Endothelial cell of umbilical vein (primary cell): ENCODE data around the gene GPR183. TPM values are rescaled to one million over a fixed set of nuclear protein-coding genes. Genes with fewer than 3 reads are reported as not detected.

Source experiments
- BruUV-seq: library from RNA; stranded (reverse); fragments of 400-500 nt; replicated peaks from 2 replicates; lab custom pipeline; 2021; lab: Mats Ljungman, UMichigan
- CTCF ChIA-PET: fragments of 300-600, 350-600 bp; sonication (Branson Sonifier 250); formaldehyde crosslinking; loops from one replicate; lab custom pipeline; 2021; ENCODE audit warnings: antibody characterized with exemption, inconsistent platforms; lab: Charles Lee
- POLR2A ChIA-PET: fragments of 300-600, 350-600 bp; sonication (Branson Sonifier 250); formaldehyde crosslinking; loops from one replicate; lab custom pipeline; 2021; ENCODE audit warnings: antibody characterized with exemption, inconsistent platforms; lab: Charles Lee
- DNase-seq: peaks from one replicate; pipeline ENCODE4 v3.0.0-alpha.2; 2011; ENCODE audit warnings: low read depth, low spot score
- FAIRE-seq: peaks from 2 replicates; lab custom pipeline; 2011; peaks lifted over from hg19 to GRCh38; lab: Jason Lieb, UNC
- H2AFZ ChIP-seq: 2 replicates; pipeline ENCODE4 v1.6.0; 2012; ENCODE audit warnings: low read depth, low read length, control low read depth, inconsistent platforms
- H3K27ac ChIP-seq: 2 replicates; pipeline ENCODE4 v1.5.1; 2011; ENCODE audit warnings: low read depth, mild to moderate bottlenecking, control low read depth, low read length, moderate library complexity; ENCODE audit not compliant: insufficient read depth
- H3K27me3 ChIP-seq, 2 experiments: 2 replicates each; pipeline versions ENCODE4 v1.6.0 to v1.6.1; 2011; ENCODE audit warnings: low read length in 2 of 2, mixed read lengths in 1 of 2; ENCODE audit not compliant: control insufficient read depth in 2 of 2, insufficient read depth in 2 of 2
- H3K36me3 ChIP-seq, 2 experiments: 2 replicates in 1 of 2; 3 replicates in 1 of 2; pipeline ENCODE4 v1.5.1; 2011; ENCODE audit warnings: low read length in 2 of 2, mild to moderate bottlenecking in 1 of 2, moderate library complexity in 1 of 2; ENCODE audit not compliant: control insufficient read depth in 2 of 2, insufficient read depth in 2 of 2; ENCODE audit errors: extremely low read depth in 1 of 2
- H3K4me1 ChIP-seq: 3 replicates; pipeline ENCODE4 v1.5.1; 2011; ENCODE audit warnings: mild to moderate bottlenecking, low read length; ENCODE audit not compliant: control insufficient read depth, insufficient read depth; ENCODE audit errors: extremely low read depth
- H3K4me2 ChIP-seq: 2 replicates; pipeline ENCODE4 v1.6.1; 2011; ENCODE audit warnings: low read length, control low read depth, mixed read lengths; ENCODE audit not compliant: insufficient read depth
- H3K4me3 ChIP-seq, 3 experiments: fragments of 200-600 bp in 1 of 3; sonication (generic), shearing (Covaris generic) in 1 of 3; replicated peaks in 1 of 3; 2 replicates each; pipeline ENCODE4 v1.5.1; 2011 to 2016; ENCODE audit warnings: control low read depth in 3 of 3, low read length in 3 of 3, mild to moderate bottlenecking in 2 of 3, inconsistent platforms in 1 of 3, low read depth in 1 of 3, moderate library complexity in 1 of 3; ENCODE audit not compliant: insufficient read depth in 1 of 3
- H3K79me2 ChIP-seq: 2 replicates; pipeline ENCODE4 v1.6.0; 2012; ENCODE audit warnings: low read length, inconsistent platforms; ENCODE audit not compliant: control insufficient read depth, insufficient read depth
- H3K9ac ChIP-seq: replicated peaks from 2 replicates; pipeline ENCODE3; 2011; ENCODE audit warnings: low read length, control low read depth; ENCODE audit not compliant: insufficient read depth; ENCODE audit errors: extremely low read depth
- H3K9me1 ChIP-seq: replicated peaks from 3 replicates; pipeline ENCODE4 v1.6.0; 2011; ENCODE audit warnings: mild to moderate bottlenecking, low read length; ENCODE audit not compliant: control insufficient read depth, insufficient read depth; ENCODE audit errors: extremely low read depth
- H3K9me3 ChIP-seq: replicated peaks from 2 replicates; pipeline ENCODE4 v1.5.1; 2012; ENCODE audit warnings: low read length, inconsistent platforms; ENCODE audit not compliant: control insufficient read depth, insufficient read depth
- H4K20me1 ChIP-seq: replicated peaks from 2 replicates; pipeline ENCODE3; 2011; ENCODE audit warnings: mild to moderate bottlenecking, low read length; ENCODE audit not compliant: control insufficient read depth, insufficient read depth; ENCODE audit errors: extremely low read depth
- EZH2 ChIP-seq: IDR thresholded peaks from 2 replicates; pipeline ENCODE4 v1.6.1; 2012; ENCODE audit warnings: borderline replicate concordance, low read depth, mild to moderate bottlenecking, moderate library complexity, low read length, inconsistent platforms; ENCODE audit not compliant: severe bottlenecking
- FOS ChIP-seq: IDR thresholded peaks from 2 replicates; pipeline ENCODE4 v1.6.1; 2011; ENCODE audit warnings: mild to moderate bottlenecking, low read length, moderate library complexity, borderline replicate concordance; ENCODE audit not compliant: insufficient read depth
- GATA2 ChIP-seq: IDR thresholded peaks from 2 replicates; pipeline ENCODE4 v1.7.0; 2011; ENCODE audit warnings: low read depth, mild to moderate bottlenecking, moderate library complexity, mixed read lengths, low read length; ENCODE audit not compliant: insufficient read length, insufficient read depth
- JUN ChIP-seq: IDR thresholded peaks from 2 replicates; pipeline ENCODE4 v1.6.1; 2011; ENCODE audit warnings: borderline replicate concordance, low read depth; ENCODE audit not compliant: insufficient read length, insufficient read depth
- MAX ChIP-seq: IDR thresholded peaks from 2 replicates; pipeline ENCODE4 v1.6.1; 2011; ENCODE audit not compliant: insufficient read depth, insufficient read length
- MYC ChIP-seq: IDR thresholded peaks from one replicate; pipeline ENCODE4 v1.6.1; 2011; ENCODE audit warnings: mild to moderate bottlenecking, low read depth, low read length
- POLR2A ChIP-seq: IDR thresholded peaks from 2 replicates; pipeline ENCODE4 v1.6.1; 2012; ENCODE audit warnings: low read depth, mild to moderate bottlenecking, control low read depth, low read length
- POLR2AphosphoS5 ChIP-seq: IDR thresholded peaks from 2 replicates; pipeline ENCODE4 v1.6.1; 2012; ENCODE audit warnings: low read depth, mild to moderate bottlenecking, control low read depth, low read length, moderate library complexity; ENCODE audit not compliant: insufficient read depth
- dilution Hi-C: fragments of 300-500 bp; cut with MboI; formaldehyde crosslinking; loops from one replicate; pipeline ENCODE4 v1.15.0; 2019; ENCODE audit warnings: low sequenced_read_pairs; ENCODE audit not compliant: extremely low pct_ligation_motif_present
- intact Hi-C: fragments of 100-400 bp; cut with micrococcal nuclease; formaldehyde crosslinking; loops from one replicate; pipeline ENCODE4 v1.10.0; 2022
- polyA plus RNA-seq, 4 experiments: library from polyadenylated mRNA; depleted of rRNA in 3 of 4; stranded (reverse) in 3 of 4; unstranded in 1 of 4; fragments of >200 nt; gene quantifications; 2 replicates each; pipeline versions ENCODE4 v1.2.1 to v1.2.3, GENCODE V29; 2011 to 2012; ENCODE audit warnings: missing spikeins in 1 of 4
- total RNA-seq: library from RNA; stranded (reverse); gene quantifications from 2 replicates; pipeline ENCODE4 v1.2.3, GENCODE V29; 2021
- TF ChIP-seq, protein P1 (sequence below), 2 donors: IDR thresholded peaks; 1 replicate in 1 of 2; 2 replicates in 1 of 2; pipeline ENCODE4 v1.5.1; 2011; ENCODE audit warnings: low read length in 2 of 2, mild to moderate bottlenecking in 2 of 2, moderate library complexity in 2 of 2, control low read depth in 1 of 2, inconsistent platforms in 1 of 2, low read depth in 1 of 2; ENCODE audit not compliant: insufficient read depth in 1 of 2; ENCODE audit errors: extremely low read depth in 1 of 2

GPR183 gene
- total and polyA plus RNA-seq, 2 donors (not counting 3 experiments of a cell fraction or from before 2014, with no cell fraction given): 0.23 TPM; not detected in 1

- Histone ChIP-seq H3K4me3 (no peak overlapping the region), H3K36me3 (no peaks in the 10 kb centered on the region), H3K79me2 (no peaks in the 10 kb centered on the region), H4K20me1 (no peaks in the 10 kb centered on the region), H3K9me1 (no peaks in the 10 kb centered on the region), H3K9ac (no peak overlapping the region), H3K4me2 (no peak overlapping the region), H3K27ac (no peak overlapping the region), H3K4me1 (no peaks in the 10 kb centered on the region), H3K27me3 (no peaks in the 10 kb centered on the region), H3K9me3 (no peaks in the 10 kb centered on the region), H2AFZ (no peak overlapping the region)
- TF ChIP-seq POLR2A (no peak), MAX (no peak), JUN (no peak), POLR2AphosphoS5 (no peak), EZH2 (no peak)
- TF ChIP-seq, protein P1, sequence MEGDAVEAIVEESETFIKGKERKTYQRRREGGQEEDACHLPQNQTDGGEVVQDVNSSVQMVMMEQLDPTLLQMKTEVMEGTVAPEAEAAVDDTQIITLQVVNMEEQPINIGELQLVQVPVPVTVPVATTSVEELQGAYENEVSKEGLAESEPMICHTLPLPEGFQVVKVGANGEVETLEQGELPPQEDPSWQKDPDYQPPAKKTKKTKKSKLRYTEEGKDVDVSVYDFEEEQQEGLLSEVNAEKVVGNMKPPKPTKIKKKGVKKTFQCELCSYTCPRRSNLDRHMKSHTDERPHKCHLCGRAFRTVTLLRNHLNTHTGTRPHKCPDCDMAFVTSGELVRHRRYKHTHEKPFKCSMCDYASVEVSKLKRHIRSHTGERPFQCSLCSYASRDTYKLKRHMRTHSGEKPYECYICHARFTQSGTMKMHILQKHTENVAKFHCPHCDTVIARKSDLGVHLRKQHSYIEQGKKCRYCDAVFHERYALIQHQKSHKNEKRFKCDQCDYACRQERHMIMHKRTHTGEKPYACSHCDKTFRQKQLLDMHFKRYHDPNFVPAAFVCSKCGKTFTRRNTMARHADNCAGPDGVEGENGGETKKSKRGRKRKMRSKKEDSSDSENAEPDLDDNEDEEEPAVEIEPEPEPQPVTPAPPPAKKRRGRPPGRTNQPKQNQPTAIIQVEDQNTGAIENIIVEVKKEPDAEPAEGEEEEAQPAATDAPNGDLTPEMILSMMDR (IDR thresholded peaks at IDR 0.05; ENCODE audit: extremely low read depth in 1 of 2, insufficient read depth in 1 of 2, low read depth in 1 of 2, low read length in 2 of 2): no peak
- dilution Hi-C loops (no loop called here), intact Hi-C loops (no loop called here)
- FAIRE-seq: no peak
- ChIA-PET CTCF (no interaction called here), POLR2A (no interaction called here)
- no TSS peak for BruUV-seq
- no peak for DNase-seq
Observed at GRCh38 chr13:99277629-99278028, 29.6 kb downstream of the GPR183 start.

GRCh38 chr13:99276706-99277105 lies 30.5 kb downstream of the GPR183 start:
- H3K4me3 ChIP-seq: no peak overlapping the region
- no peaks in the 10 kb centered on the region for H3K27me3 ChIP-seq
- ChIA-PET CTCF (interaction anchor here (1.6 kb wide), 1 partner anchor 9 kb away, joined by 4 read pairs; no protein-coding TSS in a partner anchor), POLR2A (no interaction called here)
- intact Hi-C loops (no loop called here), dilution Hi-C loops (no loop called here)
- H3K4me1 ChIP-seq: no peaks in the 10 kb centered on the region
- H3K79me2 ChIP-seq: no peaks in the 10 kb centered on the region
- DNase-seq (no peak), FAIRE-seq (no peak)
- H3K9me1 ChIP-seq: no peaks in the 10 kb centered on the region
- H4K20me1 ChIP-seq: no peaks in the 10 kb centered on the region
- TF ChIP-seq FOS (no peak), POLR2AphosphoS5 (no peak), MYC (no peak), JUN (no peak), EZH2 (no peak), MAX (no peak), POLR2A (no peak), GATA2 (no peak)
- TF ChIP-seq, protein P1 (IDR thresholded peaks at IDR 0.05; ENCODE audit: extremely low read depth in 1 of 2, insufficient read depth in 1 of 2, low read depth in 1 of 2, low read length in 2 of 2): no peak
- H2AFZ ChIP-seq: no peak overlapping the region
- no peaks in the 10 kb centered on the region for H3K36me3 ChIP-seq
- no peak overlapping the region for H3K27ac ChIP-seq
- H3K4me2 ChIP-seq: no peak overlapping the region
- BruUV-seq: no TSS peak
- H3K9me3 ChIP-seq: no peaks in the 10 kb centered on the region
- no peak overlapping the region for H3K9ac ChIP-seq
